SKM-1 (cell line): ENCODE data around the gene POF1B.
"Not testable (repeated sequence)": the region's sequence is repeated elsewhere in the genome, so short reads cannot be mapped to it uniquely, and the experiment has no call there.

ENCODE experiments used
- DNase-seq: peaks from one replicate; lab custom pipeline; 2025; ENCODE audit not compliant: unreplicated experiment; lab: John Stamatoyannopoulos, UW

POF1B gene, protein sequence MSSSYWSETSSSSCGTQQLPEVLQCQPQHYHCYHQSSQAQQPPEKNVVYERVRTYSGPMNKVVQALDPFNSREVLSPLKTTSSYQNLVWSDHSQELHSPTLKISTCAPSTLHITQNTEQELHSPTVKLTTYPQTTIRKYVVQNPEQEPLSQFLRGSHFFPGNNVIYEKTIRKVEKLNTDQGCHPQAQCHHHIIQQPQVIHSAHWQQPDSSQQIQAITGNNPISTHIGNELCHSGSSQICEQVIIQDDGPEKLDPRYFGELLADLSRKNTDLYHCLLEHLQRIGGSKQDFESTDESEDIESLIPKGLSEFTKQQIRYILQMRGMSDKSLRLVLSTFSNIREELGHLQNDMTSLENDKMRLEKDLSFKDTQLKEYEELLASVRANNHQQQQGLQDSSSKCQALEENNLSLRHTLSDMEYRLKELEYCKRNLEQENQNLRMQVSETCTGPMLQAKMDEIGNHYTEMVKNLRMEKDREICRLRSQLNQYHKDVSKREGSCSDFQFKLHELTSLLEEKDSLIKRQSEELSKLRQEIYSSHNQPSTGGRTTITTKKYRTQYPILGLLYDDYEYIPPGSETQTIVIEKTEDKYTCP

DNA sequence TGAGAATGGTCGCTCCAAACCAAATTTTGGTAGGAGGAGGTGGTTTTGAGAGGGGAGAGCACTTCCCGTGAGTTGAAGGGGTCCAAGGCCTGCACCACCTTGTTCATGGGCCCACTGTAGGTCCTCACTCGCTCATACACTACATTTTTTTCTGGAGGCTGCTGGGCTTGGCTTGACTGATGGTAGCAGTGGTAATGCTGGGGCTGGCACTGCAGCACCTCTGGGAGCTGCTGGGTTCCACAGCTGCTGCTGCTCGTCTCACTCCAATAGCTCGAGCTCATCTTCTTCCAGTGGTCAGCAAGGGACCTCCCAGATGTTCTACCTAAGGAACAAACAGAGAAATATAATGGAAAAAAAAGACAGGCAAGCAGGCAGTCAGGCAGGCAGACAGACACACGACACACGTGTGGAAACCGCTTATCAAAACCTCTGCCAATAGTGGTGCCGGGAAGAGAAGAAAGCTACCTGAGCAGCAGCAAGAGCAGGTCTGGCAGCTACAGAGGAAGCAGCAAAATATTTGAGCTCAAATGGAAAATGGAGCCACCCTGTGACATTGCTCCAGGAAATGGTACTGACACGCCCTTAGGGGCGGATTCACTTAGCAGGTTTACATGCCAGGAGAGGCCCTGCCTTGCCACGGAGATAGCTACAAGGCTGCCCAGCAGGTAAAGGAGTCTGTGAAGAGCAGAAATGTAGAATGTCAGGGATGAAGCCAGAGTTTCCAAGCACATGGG is at the start of gene POF1B:
Gene POF1B (minus strand): TSS at position 492 of the 734 bp plus-strand sequence. CDS start 211 bp downstream, at position 281.
- DNase-seq, result no peak

DNA sequence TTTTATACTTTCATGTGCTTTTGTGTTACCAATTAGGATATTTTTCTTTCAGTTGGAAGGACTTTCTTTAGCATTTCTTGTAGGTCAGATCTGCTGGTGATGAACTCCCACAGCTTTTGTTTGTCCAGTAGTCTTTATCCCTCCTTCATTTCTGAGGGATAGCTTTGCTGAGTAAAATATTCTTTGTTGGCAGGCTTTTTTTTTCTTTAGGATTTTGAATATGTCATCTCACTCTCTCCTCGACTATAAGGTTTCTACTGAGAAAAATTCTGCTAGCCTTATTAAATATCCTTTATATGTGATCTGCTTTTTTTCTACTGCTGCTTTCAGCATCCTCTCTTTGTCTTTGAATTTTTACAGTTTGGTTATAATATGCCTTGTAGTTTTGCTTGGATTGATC is 49.6 kb upstream of the POF1B start:
- DNase-seq, result no peak

DNA sequence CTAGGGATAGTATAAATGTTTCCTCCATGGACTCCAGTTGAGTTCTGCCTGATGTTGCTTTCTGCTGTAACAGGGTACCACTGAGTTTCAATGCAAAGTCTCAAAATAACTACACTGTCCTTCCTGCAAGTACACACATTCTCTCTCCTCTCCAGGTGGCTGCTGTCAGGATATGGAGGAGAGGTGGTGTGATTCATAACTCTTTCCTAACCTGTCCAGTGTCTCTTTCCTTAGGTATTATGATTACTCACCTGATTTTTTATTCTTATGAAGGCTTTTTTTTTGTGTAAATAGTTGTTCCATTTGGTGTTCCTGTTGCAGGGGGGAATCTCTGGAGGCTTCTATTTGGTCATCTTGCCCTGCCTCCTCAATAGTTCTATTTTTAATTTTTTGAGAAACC is 39.8 kb upstream of the POF1B start:
- no peak for DNase-seq

DNA sequence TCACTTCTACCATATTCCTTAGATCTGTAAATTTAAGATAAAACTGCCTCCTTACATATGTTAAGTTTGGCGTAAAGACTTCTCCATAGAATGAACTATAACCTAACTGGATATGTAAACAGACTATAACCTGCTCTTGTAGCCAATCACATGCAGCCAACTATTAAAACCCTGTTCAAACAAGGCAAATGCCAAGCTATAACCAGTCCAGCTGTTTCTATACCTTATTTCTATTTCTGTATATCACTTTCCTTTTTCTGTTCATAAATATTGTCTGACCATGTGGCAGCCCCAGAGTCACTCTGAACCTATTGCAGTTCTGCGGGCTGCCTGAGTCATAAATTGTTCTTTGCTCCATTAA is 12.4 kb upstream of the POF1B start:
- DNase-seq, result no peak

DNA sequence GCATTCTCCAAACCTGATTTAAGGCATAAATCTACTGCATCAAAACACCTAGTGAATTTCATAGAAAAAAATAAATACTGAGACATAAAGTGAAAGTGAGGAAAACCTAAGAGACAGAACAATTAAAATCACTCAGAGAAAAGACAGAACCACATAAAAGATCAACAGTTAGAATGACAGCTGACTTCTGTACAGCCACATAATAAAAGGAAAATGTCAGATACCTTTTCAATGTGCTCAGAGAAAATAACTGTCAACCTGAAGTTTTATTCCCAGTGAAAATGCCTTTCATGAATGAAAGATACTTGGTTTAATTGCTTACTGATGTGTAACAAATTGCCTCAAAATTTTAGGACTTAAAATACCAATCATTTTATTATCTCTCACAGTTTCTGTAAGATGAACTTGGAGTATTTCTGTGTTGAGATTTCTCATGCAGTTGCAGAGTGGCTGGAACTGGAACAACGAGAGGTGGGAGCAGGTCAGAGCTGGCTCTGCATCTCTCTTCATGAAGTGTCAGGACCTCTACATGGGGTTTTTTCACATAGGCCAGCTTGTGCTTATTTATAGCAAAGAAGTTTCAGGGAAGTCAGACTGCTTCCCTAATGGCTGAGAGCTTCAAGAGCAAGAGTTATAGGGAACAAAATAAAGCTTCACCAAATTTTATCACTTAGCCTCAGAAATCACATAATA is 11.9 kb upstream of the POF1B start:
- no peak for DNase-seq

DNA sequence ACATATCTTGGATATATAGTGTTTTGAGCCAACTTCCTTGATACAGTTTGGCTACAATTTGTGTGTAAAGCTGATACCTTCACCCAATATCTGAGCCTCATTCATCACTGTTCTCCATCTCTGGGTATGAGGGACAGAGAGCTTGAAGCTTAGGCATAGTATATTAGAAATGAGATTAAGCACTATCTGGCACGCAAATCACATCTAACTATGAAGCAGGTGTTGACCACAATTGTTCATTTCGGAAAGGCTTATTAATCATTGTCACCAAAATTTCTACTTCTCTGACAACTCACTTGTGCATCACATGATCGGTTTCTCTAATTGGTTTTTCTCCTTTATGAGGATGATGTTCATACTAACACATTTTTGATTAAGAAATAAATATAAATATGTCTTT is 2.1 kb upstream of the POF1B start:
- no peak for DNase-seq

DNA sequence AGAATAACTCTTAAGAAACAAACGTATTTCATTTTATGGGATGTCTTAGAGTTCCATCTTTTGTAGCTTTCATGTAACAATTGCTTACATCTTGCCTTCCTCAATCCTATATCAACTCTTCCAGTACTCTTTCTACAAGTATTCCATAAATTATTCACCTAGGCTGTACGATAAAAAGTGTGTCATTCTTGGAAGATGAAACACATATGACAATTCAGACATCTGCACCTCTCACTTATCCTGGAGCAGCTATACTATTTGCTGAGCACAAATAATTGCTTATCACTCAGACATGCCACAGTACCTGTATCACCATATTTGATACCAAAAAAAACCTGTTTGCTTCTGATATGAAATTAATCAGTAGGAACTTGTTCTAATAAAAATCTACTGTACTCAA is 1.0 kb downstream of the POF1B start:
- DNase-seq, result no peak

DNA sequence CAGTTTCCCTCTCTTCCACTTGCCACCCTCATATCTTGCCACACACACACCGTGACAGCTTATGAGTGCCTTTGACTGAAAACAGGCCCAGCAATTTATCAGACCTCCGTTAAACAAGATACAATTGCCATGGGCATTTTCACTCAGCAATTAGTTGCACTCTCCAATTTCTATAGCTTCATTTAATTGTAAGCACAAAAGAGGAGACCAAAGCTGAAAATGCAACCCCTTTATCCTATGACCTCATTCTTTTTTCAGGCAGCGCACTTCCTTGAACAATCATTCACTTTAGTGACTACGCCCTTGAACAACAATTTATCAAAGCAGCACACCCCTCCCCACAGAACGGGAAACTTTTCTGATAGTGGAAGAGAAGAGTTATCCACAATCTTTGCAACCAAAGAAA is 4.1 kb downstream of the POF1B start:
- DNase-seq, result no peak

DNA sequence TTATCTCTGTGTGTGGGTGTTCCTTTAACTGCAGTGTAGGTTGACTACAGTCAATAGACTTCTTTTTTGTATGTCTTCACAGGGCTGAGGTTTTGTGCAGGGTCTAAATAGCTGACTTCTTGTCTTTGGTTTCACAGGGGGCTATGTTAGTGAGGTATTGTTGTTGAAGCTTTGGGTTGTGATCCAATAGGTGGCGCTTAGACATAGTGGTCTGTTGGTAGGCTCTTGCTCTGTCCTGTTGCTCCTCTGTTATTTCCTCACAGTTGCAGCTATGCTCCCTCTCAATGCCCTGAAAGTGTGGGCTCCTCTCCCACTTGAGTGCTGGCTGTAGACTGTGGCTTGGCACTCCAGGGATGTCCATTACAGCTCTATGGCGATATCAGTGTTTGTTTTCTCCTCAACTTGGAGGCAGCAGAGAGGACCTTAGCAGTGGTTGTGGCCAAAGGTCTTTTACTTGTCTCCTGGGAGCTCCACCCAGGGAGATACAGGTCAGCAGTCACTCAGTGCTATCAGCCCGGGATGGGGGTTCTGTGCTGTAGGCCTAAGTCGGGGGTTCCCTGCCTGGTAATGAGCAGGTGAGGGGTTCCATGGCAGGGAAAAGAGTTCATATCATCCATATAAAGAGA is 14.0 kb downstream of the POF1B start:
- no peak for DNase-seq

DNA sequence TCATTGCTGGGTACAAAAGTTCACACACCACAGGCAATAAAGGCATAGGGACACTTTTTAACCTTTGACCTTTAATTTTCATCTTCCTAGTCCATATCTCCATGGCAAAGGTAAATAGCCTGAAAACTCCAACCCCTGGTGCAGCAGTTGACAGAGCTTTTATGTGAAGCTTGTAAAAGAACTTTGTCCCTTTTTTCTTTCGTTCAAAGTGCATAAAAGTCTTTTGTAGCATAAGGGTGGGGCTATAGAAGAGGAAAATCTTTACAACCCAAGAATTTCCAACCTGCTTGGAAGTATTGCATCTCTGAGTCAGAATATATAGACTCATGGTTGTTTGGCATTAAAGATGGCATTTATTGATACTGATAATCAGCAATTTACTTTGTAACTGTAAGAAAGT is 20.4 kb downstream of the POF1B start:
- no peak for DNase-seq

DNA sequence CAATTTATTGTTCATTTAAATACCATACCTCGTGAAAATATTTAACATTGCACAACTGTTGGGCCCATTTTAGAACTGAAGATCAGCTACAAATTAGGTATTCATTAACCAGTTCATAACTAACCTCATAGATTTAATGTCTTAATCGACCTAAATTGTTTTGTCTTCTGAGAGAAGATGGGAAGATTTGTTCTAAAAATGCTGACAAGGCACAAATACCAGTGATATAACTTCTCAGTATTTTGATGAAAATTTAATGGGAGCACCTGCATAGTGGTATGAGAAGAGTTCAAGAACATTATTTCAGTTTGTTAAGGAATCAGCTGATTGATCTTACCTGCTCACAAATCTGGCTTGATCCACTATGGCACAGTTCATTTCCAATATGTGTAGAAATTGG is 33.9 kb downstream of the POF1B start:
- no peak for DNase-seq

DNA sequence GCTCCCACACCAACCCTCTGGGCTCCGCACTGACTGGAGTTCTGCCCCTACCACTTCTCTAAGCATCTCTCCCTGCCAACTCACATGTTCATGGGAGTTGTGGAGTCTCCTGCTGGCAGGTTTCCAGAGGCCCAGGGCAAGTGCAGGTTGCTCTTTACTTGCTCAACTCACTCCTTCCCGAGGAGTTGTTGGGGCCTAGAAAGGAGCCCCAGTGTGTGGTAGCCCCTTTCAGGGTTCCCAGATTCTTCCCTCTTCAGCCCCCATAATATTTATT is 52.5 kb downstream of the POF1B start:
- DNase-seq, result no peak

DNA sequence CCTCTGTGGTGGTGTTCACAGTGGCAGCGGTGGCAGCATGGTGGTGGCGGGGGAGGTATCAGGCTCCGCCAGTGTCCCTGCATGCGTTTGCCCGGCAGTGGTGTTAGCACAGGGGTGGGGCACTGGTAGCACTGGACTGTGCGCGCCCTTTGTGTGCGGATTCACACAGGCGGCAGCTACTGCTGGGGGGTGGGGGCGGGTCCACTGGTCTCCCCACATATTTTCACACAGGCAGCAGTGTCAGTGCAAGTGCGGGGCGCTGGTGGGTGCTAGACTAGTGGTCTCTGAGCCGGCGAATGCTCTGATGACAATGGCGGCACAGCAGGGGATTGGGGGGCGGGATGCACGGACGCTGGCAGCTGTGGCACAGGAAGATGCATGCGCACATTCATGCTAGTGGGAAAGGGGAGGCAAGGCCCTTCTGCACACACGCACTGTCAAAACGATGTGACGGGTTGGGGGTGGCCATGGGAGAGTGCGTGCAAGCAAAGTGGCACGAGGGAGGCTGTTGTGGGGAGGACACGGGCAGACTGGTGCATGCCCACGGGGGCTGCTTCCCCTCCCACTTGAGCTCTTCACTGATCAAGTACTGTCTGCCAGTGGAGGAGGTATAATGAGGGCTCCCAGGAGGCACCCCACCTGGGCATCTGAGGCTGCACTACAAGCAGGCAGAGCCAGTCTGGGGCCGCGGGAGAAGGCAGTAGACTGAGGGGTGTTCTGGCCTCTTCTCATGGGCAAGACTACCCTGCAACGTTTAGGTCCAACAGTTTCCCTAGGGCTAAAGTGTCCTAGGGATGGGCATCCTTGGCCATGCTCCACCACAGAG is 53.0 kb downstream of the POF1B start:
- DNase-seq, result no peak

DNA sequence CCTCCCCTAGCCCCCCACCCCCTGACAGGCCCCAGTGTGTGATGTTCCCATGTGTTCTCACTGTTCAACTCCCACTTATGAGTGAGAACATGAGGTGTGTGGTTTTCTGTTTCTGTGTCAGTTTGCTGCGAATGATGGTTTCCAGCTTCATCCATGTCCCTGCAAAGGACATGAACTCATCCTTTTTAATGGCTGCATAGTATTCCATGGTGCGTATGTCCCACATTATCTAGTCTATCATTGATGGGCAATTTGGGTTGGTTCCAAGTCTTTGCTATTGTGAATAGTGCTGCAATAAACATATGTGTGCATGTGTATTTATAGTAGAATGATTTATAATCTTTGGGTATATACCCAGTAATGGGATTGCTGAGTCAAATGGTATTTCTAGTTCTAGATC is 68.1 kb downstream of the POF1B start:
- not testable (repeated sequence) for DNase-seq

DNA sequence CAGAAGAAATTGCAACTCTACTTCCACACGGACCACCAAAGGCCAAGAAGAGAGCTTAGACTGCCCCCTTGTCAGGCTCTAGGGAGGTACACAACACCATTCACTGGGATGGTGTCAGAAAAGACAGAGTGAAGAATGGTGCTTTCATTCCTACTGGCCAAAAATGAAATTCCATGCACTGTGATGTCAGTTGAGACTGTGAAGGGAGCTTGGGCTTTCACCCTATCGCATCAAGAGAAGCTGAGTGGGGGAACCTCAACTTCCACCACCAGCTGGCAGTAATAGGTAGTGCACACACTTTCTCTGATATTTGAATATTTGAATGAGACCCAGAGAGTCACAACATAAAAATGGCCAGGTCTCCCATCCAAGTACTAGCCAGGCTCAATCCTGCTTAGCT is 69.7 kb downstream of the POF1B start:
- no peak for DNase-seq

DNA sequence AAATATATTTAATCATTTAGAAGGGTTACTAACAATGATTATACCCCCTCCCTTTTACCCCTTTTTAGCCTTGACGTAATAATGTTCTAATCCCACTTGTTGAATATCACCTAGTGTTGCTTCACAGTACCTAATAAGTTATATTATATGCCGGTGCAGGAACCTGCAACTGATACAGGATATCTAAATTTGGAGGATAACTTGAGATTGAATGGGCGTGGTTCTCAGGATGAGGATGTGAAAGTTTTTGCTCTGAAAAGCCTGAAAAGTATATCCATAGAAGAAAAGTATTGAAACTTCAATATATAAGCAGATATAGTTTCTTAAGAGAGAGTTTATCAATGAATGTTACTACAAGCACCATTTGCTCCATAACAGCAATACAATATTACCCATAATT is 75.9 kb downstream of the POF1B start:
- no peak for DNase-seq

DNA sequence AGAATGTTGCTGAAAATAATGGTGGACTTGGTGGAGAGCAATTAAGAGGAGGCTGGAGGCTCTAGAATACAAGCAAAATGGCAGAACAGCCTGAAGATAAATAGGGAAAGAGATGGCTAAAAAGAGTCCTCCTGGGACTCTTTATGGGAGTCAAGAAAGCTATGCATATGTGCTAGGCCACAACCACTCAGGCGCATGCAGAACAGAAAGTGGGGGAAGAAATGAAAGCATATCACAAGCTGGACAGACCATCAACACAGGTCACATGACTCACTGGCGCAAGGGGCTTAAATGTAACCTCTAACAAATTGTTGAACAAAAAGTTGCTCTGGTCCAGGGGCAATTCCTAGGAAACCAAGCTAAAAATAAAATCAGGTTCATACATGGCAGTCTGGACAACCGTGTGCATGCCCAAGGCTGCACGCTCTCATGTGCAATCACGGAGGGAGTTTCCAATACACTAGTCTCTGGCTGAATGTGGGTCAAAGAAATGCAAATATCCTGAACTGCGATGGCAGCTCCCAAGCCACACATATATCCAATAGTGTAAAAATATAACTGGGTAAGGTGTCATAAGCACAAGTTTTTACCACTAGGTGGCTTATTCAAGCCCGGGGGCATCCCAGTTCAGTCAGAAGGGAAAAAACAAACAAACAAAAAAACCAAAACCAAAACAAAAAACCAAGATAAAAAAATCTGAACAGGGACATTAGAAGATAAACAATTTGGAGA is 90.3 kb downstream of the POF1B start:
- DNase-seq, result no peak

DNA sequence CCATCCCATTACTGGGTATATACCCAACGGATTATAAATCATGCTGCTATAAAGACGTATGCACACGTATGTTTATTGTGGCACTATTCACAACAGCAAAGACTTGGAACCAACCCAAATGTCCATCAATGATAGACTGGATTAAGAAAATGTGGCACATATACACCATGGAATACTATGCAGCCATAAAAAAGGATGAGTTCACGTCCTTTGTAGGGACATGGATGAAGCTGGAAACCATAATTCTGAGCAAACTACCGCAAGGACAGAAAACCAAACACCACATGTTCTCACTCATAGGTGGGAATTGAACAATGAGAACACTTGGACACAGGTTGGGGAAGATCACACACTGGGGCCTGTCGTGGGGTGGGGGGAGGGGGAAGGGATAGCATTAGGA is 94.2 kb downstream of the POF1B start:
- not testable (repeated sequence) for DNase-seq

DNA sequence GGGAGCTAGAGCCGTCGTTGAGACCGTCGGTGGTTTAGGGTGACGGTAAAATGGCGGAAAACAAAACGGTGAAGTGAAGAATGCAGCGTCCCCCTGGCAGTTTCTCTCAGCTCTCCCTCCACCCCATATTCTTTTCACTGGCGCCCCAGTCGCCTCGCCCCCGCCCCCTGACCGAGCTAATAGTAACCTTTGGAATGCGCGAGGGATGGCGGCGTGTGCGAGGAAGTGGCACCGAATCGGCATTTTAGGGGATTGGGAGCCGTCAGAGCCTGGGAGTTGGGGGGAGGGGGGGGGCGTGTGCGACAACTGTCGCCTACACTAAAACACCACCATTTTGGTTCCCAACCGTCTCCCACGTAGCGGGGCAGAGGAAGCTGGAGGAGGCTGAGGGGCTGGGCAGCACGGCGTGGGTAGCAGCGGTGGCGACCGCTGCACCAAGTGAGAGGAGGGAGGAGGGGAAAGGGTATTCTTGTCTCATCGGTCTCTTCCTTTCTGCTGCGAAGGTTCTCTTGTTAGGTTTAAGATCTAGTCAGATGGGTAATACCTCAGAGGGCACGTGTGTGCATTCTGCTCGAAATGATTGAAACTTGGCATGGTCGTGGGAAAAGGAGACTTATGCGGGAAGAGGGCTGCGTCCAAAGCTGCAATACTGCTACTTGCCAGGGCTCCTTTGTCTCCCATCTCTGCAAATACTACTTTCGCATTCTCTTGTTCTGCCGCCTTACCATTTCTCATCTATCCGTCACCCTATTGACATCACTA is 134.8 kb downstream of the POF1B start:
- DNase-seq, result no peak
